Measurements from ENCODE around the gene HDAC7.

HDAC7 gene

GRCh38 chr12:47744005-47744651 is 75.6 kb downstream of the HDAC7 start:
- no CpG with 5 or more reads among the region's 10 CpGs for WGBS (ENCODE audit: insufficient coverage, insufficient read length)

GRCh38 chr12:47743311-47743860 is 76.3 kb downstream of the HDAC7 start:
- Histone ChIP-seq H3K27me3 (ENCODE audit: control insufficient read depth, insufficient read depth, low read length) (no peaks in the 10 kb centered on the region), H3K4me1 (ENCODE audit: control insufficient read depth, insufficient read depth, low read length) (no peaks in the 10 kb centered on the region), H3K4me3 (ENCODE audit: low read length) (no peak overlapping the region), H3K9me3 (ENCODE audit: control insufficient read depth, insufficient read depth, low read length) (no peaks in the 10 kb centered on the region), H3K36me3 (ENCODE audit: control insufficient read depth, insufficient read depth, low read length) (no peaks in the 10 kb centered on the region), H3K27ac (ENCODE audit: low read length) (no peak overlapping the region)
- no CpG with 5 or more reads among the region's 9 CpGs for WGBS (ENCODE audit: insufficient coverage, insufficient read length)
- DNase-seq (ENCODE audit: low read depth, low spot score), result no peak

More at GRCh38 chr12:47744005-47744651, 75.6 kb downstream of the HDAC7 start:
- peak; percentile 70 for DNase-seq (ENCODE audit: low read depth, low spot score)
- Histone ChIP-seq H3K4me3 (ENCODE audit: low read length) (no peak overlapping the region), H3K27me3 (ENCODE audit: control insufficient read depth, insufficient read depth, low read length) (no peaks in the 10 kb centered on the region), H3K4me1 (ENCODE audit: control insufficient read depth, insufficient read depth, low read length) (no peaks in the 10 kb centered on the region), H3K9me3 (ENCODE audit: control insufficient read depth, insufficient read depth, low read length) (no peaks in the 10 kb centered on the region), H3K27ac (ENCODE audit: low read length) (no peak overlapping the region), H3K36me3 (ENCODE audit: control insufficient read depth, insufficient read depth, low read length) (no peaks in the 10 kb centered on the region)

GRCh38 chr12:47742253-47742825 is 77.4 kb downstream of the HDAC7 start:
- no peaks in the 10 kb centered on the region for H3K27me3 ChIP-seq (ENCODE audit: control insufficient read depth, insufficient read depth, low read length)
- DNase-seq (ENCODE audit: low read depth, low spot score), result peak; percentile 60
- H3K9me3 ChIP-seq (ENCODE audit: control insufficient read depth, insufficient read depth, low read length), result no peaks in the 10 kb centered on the region
- H3K27ac ChIP-seq (ENCODE audit: low read length), result no peak overlapping the region
- no peaks in the 10 kb centered on the region for H3K4me1 ChIP-seq (ENCODE audit: control insufficient read depth, insufficient read depth, low read length)
- H3K4me3 ChIP-seq (ENCODE audit: low read length), result no peak overlapping the region
- H3K36me3 ChIP-seq (ENCODE audit: control insufficient read depth, insufficient read depth, low read length), result no peaks in the 10 kb centered on the region
- WGBS (ENCODE audit: insufficient coverage, insufficient read length), result no CpG with 5 or more reads among the region's 7 CpGs

GRCh38 chr12:47741340-47741703 is 78.4 kb downstream of the HDAC7 start:
- Histone ChIP-seq H3K4me1 (ENCODE audit: control insufficient read depth, insufficient read depth, low read length) (no peaks in the 10 kb centered on the region), H3K27me3 (ENCODE audit: control insufficient read depth, insufficient read depth, low read length) (no peaks in the 10 kb centered on the region), H3K27ac (ENCODE audit: low read length) (no peak overlapping the region), H3K36me3 (ENCODE audit: control insufficient read depth, insufficient read depth, low read length) (no peaks in the 10 kb centered on the region), H3K9me3 (ENCODE audit: control insufficient read depth, insufficient read depth, low read length) (no peaks in the 10 kb centered on the region), H3K4me3 (ENCODE audit: low read length) (no peak overlapping the region)
- WGBS (ENCODE audit: insufficient coverage, insufficient read length), result no CpG with 5 or more reads among the region's 4 CpGs
- no peak for DNase-seq (ENCODE audit: low read depth, low spot score)

GRCh38 chr12:47740606-47741339 is 78.9 kb downstream of the HDAC7 start:
- no CpG with 5 or more reads among the region's 21 CpGs for WGBS (ENCODE audit: insufficient coverage, insufficient read length)
- H3K36me3 ChIP-seq (ENCODE audit: control insufficient read depth, insufficient read depth, low read length), result no peaks in the 10 kb centered on the region
- H3K4me1 ChIP-seq (ENCODE audit: control insufficient read depth, insufficient read depth, low read length), result no peaks in the 10 kb centered on the region
- no peak overlapping the region for H3K27ac ChIP-seq (ENCODE audit: low read length)
- H3K4me3 ChIP-seq (ENCODE audit: low read length), result no peak overlapping the region
- H3K27me3 ChIP-seq (ENCODE audit: control insufficient read depth, insufficient read depth, low read length), result no peaks in the 10 kb centered on the region
- DNase-seq (ENCODE audit: low read depth, low spot score), result no peak
- no peaks in the 10 kb centered on the region for H3K9me3 ChIP-seq (ENCODE audit: control insufficient read depth, insufficient read depth, low read length)

- no peaks in the 10 kb centered on the region for H3K27me3 ChIP-seq (ENCODE audit: control insufficient read depth, insufficient read depth, low read length)
- DNase-seq (ENCODE audit: low read depth, low spot score), result no peak
- no CpG with 5 or more reads among the region's 12 CpGs for WGBS (ENCODE audit: insufficient coverage, insufficient read length)
- no peak overlapping the region for H3K27ac ChIP-seq (ENCODE audit: low read length)
- no peaks in the 10 kb centered on the region for H3K36me3 ChIP-seq (ENCODE audit: control insufficient read depth, insufficient read depth, low read length)
- H3K4me1 ChIP-seq (ENCODE audit: control insufficient read depth, insufficient read depth, low read length), result peaks cover 2% of the 10 kb centered on the region; the same call in 1 of the 2 replicates
- H3K9me3 ChIP-seq (ENCODE audit: control insufficient read depth, insufficient read depth, low read length), result no peaks in the 10 kb centered on the region
- no peak overlapping the region for H3K4me3 ChIP-seq (ENCODE audit: low read length)
These were observed 79.7 kb downstream of the HDAC7 start for GRCh38 chr12:47739979-47740378.

- H3K4me3 ChIP-seq (ENCODE audit: low read length), result no peak overlapping the region
- WGBS (ENCODE audit: insufficient coverage, insufficient read length), result no CpG with 5 or more reads among the region's 3 CpGs
These were observed 80.4 kb downstream of the HDAC7 start for GRCh38 chr12:47739297-47739696.

GRCh38 chr12:47737936-47738594 is 81.6 kb downstream of the HDAC7 start:
- no peak for DNase-seq (ENCODE audit: low read depth, low spot score)
- Histone ChIP-seq H3K9me3 (ENCODE audit: control insufficient read depth, insufficient read depth, low read length) (no peaks in the 10 kb centered on the region), H3K4me3 (ENCODE audit: low read length) (no peak overlapping the region), H3K27ac (ENCODE audit: low read length) (no peak overlapping the region), H3K36me3 (ENCODE audit: control insufficient read depth, insufficient read depth, low read length) (no peaks in the 10 kb centered on the region), H3K27me3 (ENCODE audit: control insufficient read depth, insufficient read depth, low read length) (no peaks in the 10 kb centered on the region), H3K4me1 (ENCODE audit: control insufficient read depth, insufficient read depth, low read length) (peaks cover 5% of the 10 kb centered on the region)
- WGBS (ENCODE audit: insufficient coverage, insufficient read length), result no CpG with 5 or more reads among the region's 17 CpGs

More at GRCh38 chr12:47739297-47739696, 80.4 kb downstream of the HDAC7 start:
- H3K36me3 ChIP-seq (ENCODE audit: control insufficient read depth, insufficient read depth, low read length), result no peaks in the 10 kb centered on the region
- DNase-seq (ENCODE audit: low read depth, low spot score), result no peak
- H3K27me3 ChIP-seq (ENCODE audit: control insufficient read depth, insufficient read depth, low read length), result no peaks in the 10 kb centered on the region
- H3K9me3 ChIP-seq (ENCODE audit: control insufficient read depth, insufficient read depth, low read length), result no peaks in the 10 kb centered on the region
- H3K27ac ChIP-seq (ENCODE audit: low read length), result no peak overlapping the region
- H3K4me1 ChIP-seq (ENCODE audit: control insufficient read depth, insufficient read depth, low read length), result peaks cover 5% of the 10 kb centered on the region

GRCh38 chr12:47736877-47737676 is 82.6 kb downstream of the HDAC7 start:
- Histone ChIP-seq H3K4me1 (ENCODE audit: control insufficient read depth, insufficient read depth, low read length) (peaks cover 5% of the 10 kb centered on the region), H3K27ac (ENCODE audit: low read length) (no peak overlapping the region)
- no peak for DNase-seq (ENCODE audit: low read depth, low spot score)

More at GRCh38 chr12:47736877-47737676, 82.6 kb downstream of the HDAC7 start:
- no peaks in the 10 kb centered on the region for H3K9me3 ChIP-seq (ENCODE audit: control insufficient read depth, insufficient read depth, low read length)
- H3K4me3 ChIP-seq (ENCODE audit: low read length), result no peak overlapping the region
- whole genome bisulfite sequencing (ENCODE audit: insufficient coverage, insufficient read length), result no CpG with 5 or more reads among the region's 19 CpGs
- H3K27me3 ChIP-seq (ENCODE audit: control insufficient read depth, insufficient read depth, low read length), result no peaks in the 10 kb centered on the region
- H3K36me3 ChIP-seq (ENCODE audit: control insufficient read depth, insufficient read depth, low read length), result no peaks in the 10 kb centered on the region
